Panc1 (cell line): ENCODE data around the gene ADARB2. TPM values are rescaled to one million over a fixed set of nuclear protein-coding genes. Genes with fewer than 3 reads are reported as not detected.

ENCODE experiments used
- ATAC-seq: fragments of 200-7000 bp; cut with Tn5 transposase; 2 replicates; pipeline ENCODE4 v1.9.1; 2020; ENCODE audit warnings: mild to moderate bottlenecking, moderate library complexity
- BruUV-seq: library from RNA; stranded (reverse); fragments of 400-500 nt; replicated peaks from 2 replicates; lab custom pipeline; 2021; lab: Mats Ljungman, UMichigan
- CTCF ChIA-PET: fragments of 300-600 bp; sonication (Branson Sonifier 250); formaldehyde crosslinking; loops from one replicate; lab custom pipeline; 2022; ENCODE audit warnings: antibody characterized with exemption; lab: Charles Lee
- POLR2A ChIA-PET: fragments of 300-600 bp; sonication (Branson Sonifier 250); formaldehyde crosslinking; loops from one replicate; lab custom pipeline; 2022; ENCODE audit warnings: antibody characterized with exemption; lab: Charles Lee
- DNase-seq: peaks from one replicate; pipeline ENCODE4 v3.0.0-alpha.2; 2010; ENCODE audit warnings: low read depth, low spot score
- H3K27ac ChIP-seq: 2 replicates; pipeline ENCODE4 v1.5.1; 2011; ENCODE audit warnings: mild to moderate bottlenecking, low read length, inconsistent platforms
- H3K27me3 ChIP-seq: fragments of 200-500 bp; sonication (Bioruptor generic); 2 replicates; pipeline ENCODE4 v1.6.0; 2014; ENCODE audit warnings: low read length, inconsistent platforms; ENCODE audit not compliant: control insufficient read depth, insufficient read depth
- H3K36me3 ChIP-seq: fragments of 200-500 bp; sonication (Bioruptor generic); 2 replicates; pipeline ENCODE4 v1.5.1; 2014; ENCODE audit warnings: inconsistent platforms, mild to moderate bottlenecking, low read length, moderate library complexity; ENCODE audit not compliant: control insufficient read depth, insufficient read depth
- H3K4me1 ChIP-seq: 2 replicates; pipeline ENCODE4 v1.5.1; 2011; ENCODE audit warnings: inconsistent platforms, mild to moderate bottlenecking, low read length, moderate library complexity; ENCODE audit not compliant: control insufficient read depth, insufficient read depth
- H3K4me3 ChIP-seq, 2 experiments: 2 replicates each; pipeline ENCODE4 v1.5.1; 2011 to 2012; ENCODE audit warnings: low read depth in 2 of 2, low read length in 2 of 2, mild to moderate bottlenecking in 2 of 2, inconsistent platforms in 1 of 2, moderate library complexity in 1 of 2
- H3K9me3 ChIP-seq: fragments of 200-500 bp; sonication (Bioruptor generic); 2 replicates; pipeline ENCODE4 v1.5.1; 2014; ENCODE audit warnings: low read depth, mild to moderate bottlenecking, inconsistent platforms, low read length, moderate library complexity; ENCODE audit not compliant: control insufficient read depth, insufficient read depth
- CTCF ChIP-seq: fragments of 450-650 bp; IDR thresholded peaks from 2 replicates; pipeline ENCODE4 v1.5.1; 2017; ENCODE audit warnings: mild to moderate bottlenecking
- POLR2AphosphoS5 ChIP-seq: IDR thresholded peaks from 2 replicates; pipeline ENCODE4 v1.6.1; 2012; ENCODE audit warnings: mild to moderate bottlenecking, low read depth, low read length, moderate library complexity
- REST ChIP-seq, 2 experiments: IDR thresholded peaks; 2 replicates each; pipeline ENCODE4 v1.6.1; 2011 to 2012; ENCODE audit warnings: low read depth in 2 of 2, control low read depth in 1 of 2, low read length in 1 of 2, mild to moderate bottlenecking in 1 of 2, moderate library complexity in 1 of 2; ENCODE audit not compliant: insufficient read depth in 1 of 2
- SIN3A ChIP-seq: IDR thresholded peaks from 2 replicates; pipeline ENCODE4 v1.6.1; 2012; ENCODE audit warnings: low read depth, mild to moderate bottlenecking, low read length, moderate library complexity, borderline replicate concordance; ENCODE audit not compliant: insufficient read depth
- TCF7L2 ChIP-seq: IDR thresholded peaks from 2 replicates; pipeline ENCODE4 v1.6.1; 2011; ENCODE audit warnings: mild to moderate bottlenecking, low read depth, low read length, inconsistent platforms
- in situ Hi-C: cut with HindIII; loops from 2 replicates; pipeline ENCODE4 v1.10.0; 2016; ENCODE audit warnings: low sequenced_read_pairs, low pct_unique_long_range_greater_than_20kb
- intact Hi-C: fragments of 100-400 bp; cut with micrococcal nuclease; formaldehyde crosslinking; loops from one replicate; pipeline ENCODE4 v1.10.0; 2022; ENCODE audit not compliant: unreplicated experiment
- total RNA-seq: library from RNA; stranded (reverse); gene quantifications from one replicate; pipeline ENCODE4 v1.2.1, GENCODE V29; 2021; ENCODE audit not compliant: unreplicated experiment

Gene ADARB2
- total RNA-seq, 1 experiment from 2014 or later: 0.31 TPM

DNA sequence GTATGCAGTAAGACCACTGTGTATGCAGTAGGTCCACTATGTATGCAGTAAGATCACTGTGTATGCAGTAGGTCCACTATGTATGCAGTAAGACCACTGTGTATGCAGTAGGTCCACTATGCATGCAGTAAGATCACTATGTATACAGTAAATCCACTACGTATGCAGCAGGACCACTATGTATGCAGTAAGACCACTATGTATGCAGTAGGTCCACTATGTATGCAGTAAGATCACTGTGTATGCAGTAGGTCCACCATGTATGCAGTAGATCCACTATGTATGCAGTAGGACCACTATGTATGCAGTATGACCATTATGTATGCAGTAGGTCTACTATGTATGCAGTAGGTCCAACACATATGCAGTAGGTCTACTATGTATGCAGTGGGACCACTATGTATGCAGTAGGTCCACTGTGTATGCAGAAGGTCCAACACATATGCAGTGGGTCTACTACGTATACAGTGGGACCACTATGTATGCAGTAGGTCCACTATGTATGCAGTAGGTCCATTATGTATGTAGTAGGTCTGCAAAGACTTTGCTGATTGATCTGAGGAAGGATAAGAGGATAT, 313.6 kb downstream of the ADARB2 start:
- DNase-seq (no peak), ATAC-seq (no peak)
- Histone ChIP-seq H3K9me3 (no peaks in the 10 kb centered on the region), H3K4me3 (no peak overlapping the region), H3K27me3 (no peaks in the 10 kb centered on the region; the same call in none of the 2 replicates), H3K4me1 (no peaks in the 10 kb centered on the region), H3K27ac (no peak overlapping the region), H3K36me3 (no peaks in the 10 kb centered on the region)
- in situ Hi-C loops (no loop called here), intact Hi-C loops (no loop called here)
- ChIA-PET CTCF (no interaction called here), POLR2A (no interaction called here)
- no TSS peak for BruUV-seq
- TF ChIP-seq SIN3A (no peak), REST (IDR thresholded peaks at IDR 0.05; ENCODE audit: insufficient read depth in 1 of 2, low read depth in 2 of 2, low read length in 1 of 2) (no peak), TCF7L2 (no peak), CTCF (no peak), POLR2AphosphoS5 (no peak)

GRCh38 chr10:1422275-1422674, 315.1 kb downstream of the ADARB2 start:
- H3K27me3 ChIP-seq: no peaks in the 10 kb centered on the region; the same call in none of the 2 replicates
- intact Hi-C loops: no loop called here

More at GRCh38 chr10:1422275-1422674, 315.1 kb downstream of the ADARB2 start:
- Histone ChIP-seq H3K9me3 (no peaks in the 10 kb centered on the region), H3K27ac (no peak overlapping the region), H3K4me1 (no peaks in the 10 kb centered on the region), H3K4me3 (no peak overlapping the region), H3K36me3 (no peaks in the 10 kb centered on the region)
- BruUV-seq: no TSS peak
- no peak for TF ChIP-seq SIN3A
- no peak for TF ChIP-seq TCF7L2
- TF ChIP-seq POLR2AphosphoS5: no peak
- TF ChIP-seq CTCF: no peak
- TF ChIP-seq REST (IDR thresholded peaks at IDR 0.05; ENCODE audit: insufficient read depth in 1 of 2, low read depth in 2 of 2, low read length in 1 of 2): no peak
- ChIA-PET POLR2A (no interaction called here), CTCF (no interaction called here)
- ATAC-seq: no peak
- no peak for DNase-seq
- in situ Hi-C loops: no loop called here
